ENCODE data around the gene ZIK1.
A peak's percentile ranks its signal among the peaks of the same experiment; 100 is the strongest.

ZIK1 gene

GRCh38 chr19:57583521-57584416 is at the start of gene ZIK1:
TSS of gene ZIK1 (plus strand) at chr19:57584145. CDS start at chr19:57584357, 212 bp downstream.
- DNase-seq, result peak; percentile 94

GRCh38 chr19:57537953-57538547 is 45.9 kb upstream of the ZIK1 start:
- DNase-seq, result no peak

- DNase-seq, result no peak
Observed at GRCh38 chr19:57546513-57546912, 37.4 kb upstream of the ZIK1 start.

GRCh38 chr19:57552432-57552831 is 31.5 kb upstream of the ZIK1 start:
- DNase-seq, result no peak

GRCh38 chr19:57557659-57558058 is 26.3 kb upstream of the ZIK1 start:
- no peak for DNase-seq

- DNase-seq, result no peak
Observed at GRCh38 chr19:57558525-57558924, 25.4 kb upstream of the ZIK1 start.

GRCh38 chr19:57559008-57559403 is 24.9 kb upstream of the ZIK1 start:
- DNase-seq, result peak; percentile 16

GRCh38 chr19:57559404-57560025 is 24.4 kb upstream of the ZIK1 start, which contains the start of gene ZNF550:
TSS of gene ZNF550 (minus strand) at chr19:57559863. CDS start at chr19:57559682, 181 bp downstream.
- DNase-seq, result peak; percentile 90

- DNase-seq, result no peak
Observed at GRCh38 chr19:57560049-57560491, 23.9 kb upstream of the ZIK1 start.

GRCh38 chr19:57563547-57563946 is 20.4 kb upstream of the ZIK1 start:
- no peak for DNase-seq

GRCh38 chr19:57566396-57567265 is 17.3 kb upstream of the ZIK1 start:
- DNase-seq, result no peak

- no peak for DNase-seq
Observed at GRCh38 chr19:57570707-57571106, 13.2 kb upstream of the ZIK1 start.

GRCh38 chr19:57572415-57572947 is 11.5 kb upstream of the ZIK1 start:
- no peak for DNase-seq

GRCh38 chr19:57576661-57577060 is 7.3 kb upstream of the ZIK1 start:
- no peak for DNase-seq

- DNase-seq, result peak; percentile 99
Observed at GRCh38 chr19:57578487-57579205, 5.3 kb upstream of the ZIK1 start, which contains the start of gene ZNF416. TSS of gene ZNF416 (minus strand) at chr19:57578911. CDS start at chr19:57578704, 207 bp downstream.

- no peak for DNase-seq
Observed at GRCh38 chr19:57583104-57583520, 833 bp upstream of the ZIK1 start.

GRCh38 chr19:57587529-57587928 is 3.6 kb downstream of the ZIK1 start:
- no peak for DNase-seq

- no peak for DNase-seq
Observed at GRCh38 chr19:57599377-57599760, 15.4 kb downstream of the ZIK1 start.

- peak; percentile 89 for DNase-seq
Observed at GRCh38 chr19:57599761-57600383, 15.9 kb downstream of the ZIK1 start, which contains the start of gene ZNF530. TSS of gene ZNF530 (plus strand) at chr19:57599885. CDS start at chr19:57604346, 4,461 bp downstream.

GRCh38 chr19:57606931-57607330 is 23.0 kb downstream of the ZIK1 start:
- DNase-seq, result no peak

- DNase-seq, result no peak
Observed at GRCh38 chr19:57611113-57611512, 27.2 kb downstream of the ZIK1 start.

Data from CD4-positive, alpha-beta T cell treated with Interleukin-21 for 1 hour (primary cell).